Dendritic cell treated with granulocyte-macrophage colony-stimulating factor and Interleukin-4, amounts not matched to agents 40 ng/mL and 50 ng/mL, for 4 days (primary cell): Measurements from ENCODE around the gene XPO1.
"Not testable (repeated sequence)": the region's sequence is repeated elsewhere in the genome, so short reads cannot be mapped to it uniquely, and the experiment has no call there.

Source experiments
- H3K27ac Mint-ChIP-seq: one replicate; pipeline ENCODE4 v1.8.0; 2022; ENCODE audit warnings: mild to moderate bottlenecking, mixed read lengths
- H3K27me3 Mint-ChIP-seq: one replicate; pipeline ENCODE4 v1.8.0; 2022; ENCODE audit warnings: mild to moderate bottlenecking, mixed read lengths
- H3K36me3 Mint-ChIP-seq: one replicate; pipeline ENCODE4 v1.8.0; 2022; ENCODE audit warnings: low read depth, mixed read lengths
- H3K4me1 Mint-ChIP-seq: one replicate; pipeline ENCODE4 v1.8.0; 2022; ENCODE audit warnings: low read depth, mixed read lengths
- H3K4me3 Mint-ChIP-seq: one replicate; pipeline ENCODE4 v1.8.0; 2022; ENCODE audit warnings: mild to moderate bottlenecking, moderate library complexity, mixed read lengths
- H3K9me3 Mint-ChIP-seq: one replicate; pipeline ENCODE4 v1.8.0; 2022; ENCODE audit warnings: mixed read lengths
- intact Hi-C: fragments of 100-400 bp; cut with micrococcal nuclease; formaldehyde crosslinking; loops from one replicate; pipeline ENCODE4 v1.15.0; 2022

Gene XPO1

GRCh38 chr2:61469424-61470121 lies 68.6 kb downstream of the XPO1 start:
- Mint-ChIP-seq H3K4me1 (peaks cover 25% of the 10 kb centered on the region), H3K36me3 (peaks cover 40% of the 10 kb centered on the region)

GRCh38 chr2:61468231-61468630 lies 69.9 kb downstream of the XPO1 start:
- H3K4me1 Mint-ChIP-seq, result peaks cover 35% of the 10 kb centered on the region
- H3K27me3 Mint-ChIP-seq, H3K27ac Mint-ChIP-seq, intact Hi-C loops, H3K4me3 Mint-ChIP-seq, H3K9me3 Mint-ChIP-seq: not testable (repeated sequence)
- peaks cover 40% of the 10 kb centered on the region for H3K36me3 Mint-ChIP-seq

More at GRCh38 chr2:61469424-61470121, 68.6 kb downstream of the XPO1 start:
- H3K27ac Mint-ChIP-seq, result peak overlapping the region; percentile 99
- H3K9me3 Mint-ChIP-seq, result no peaks in the 10 kb centered on the region
- peak overlapping the region; percentile 89 for H3K4me3 Mint-ChIP-seq
- intact Hi-C loops, result loop anchor here (2.0 to 5.0 kb wide), 3 partner anchors 43 to 402 kb away; partner anchors contain the start of genes SANBR and XPO1
- H3K27me3 Mint-ChIP-seq, result no peaks in the 10 kb centered on the region

- Mint-ChIP-seq H3K27ac (no peak overlapping the region), H3K9me3 (no peaks in the 10 kb centered on the region), H3K36me3 (peaks cover 35% of the 10 kb centered on the region), H3K27me3 (no peaks in the 10 kb centered on the region), H3K4me3 (no peak overlapping the region), H3K4me1 (peaks cover 26% of the 10 kb centered on the region)
- intact Hi-C loops, result no loop called here
Observed at GRCh38 chr2:61465045-61465444, 73.1 kb downstream of the XPO1 start.

- peak overlapping the region; percentile 48 for H3K27ac Mint-ChIP-seq
- no peaks in the 10 kb centered on the region for H3K27me3 Mint-ChIP-seq
- no peak overlapping the region for H3K4me3 Mint-ChIP-seq
- peaks cover 19% of the 10 kb centered on the region for H3K4me1 Mint-ChIP-seq
- intact Hi-C loops, result no loop called here
- peaks cover 33% of the 10 kb centered on the region for H3K36me3 Mint-ChIP-seq
- H3K9me3 Mint-ChIP-seq, result no peaks in the 10 kb centered on the region
Observed at GRCh38 chr2:61463769-61464475, 74.2 kb downstream of the XPO1 start.

- Mint-ChIP-seq H3K4me3 (no peak overlapping the region), H3K4me1 (peaks cover 36% of the 10 kb centered on the region), H3K27me3 (no peaks in the 10 kb centered on the region), H3K27ac (no peak overlapping the region), H3K36me3 (peaks cover 22% of the 10 kb centered on the region), H3K9me3 (no peaks in the 10 kb centered on the region)
- intact Hi-C loops, result no loop called here
Observed at GRCh38 chr2:61461404-61461803, 76.8 kb downstream of the XPO1 start.

GRCh38 chr2:61460163-61460562 lies 78.0 kb downstream of the XPO1 start:
- Mint-ChIP-seq H3K36me3 (peaks cover 27% of the 10 kb centered on the region), H3K27ac (no peak overlapping the region), H3K27me3 (no peaks in the 10 kb centered on the region), H3K4me3 (no peak overlapping the region), H3K9me3 (no peaks in the 10 kb centered on the region), H3K4me1 (peaks cover 32% of the 10 kb centered on the region)
- intact Hi-C loops, result no loop called here

- Mint-ChIP-seq H3K4me1 (peaks cover 21% of the 10 kb centered on the region), H3K9me3 (no peaks in the 10 kb centered on the region), H3K27me3 (no peaks in the 10 kb centered on the region), H3K4me3 (no peak overlapping the region), H3K36me3 (peaks cover 22% of the 10 kb centered on the region), H3K27ac (no peak overlapping the region)
- intact Hi-C loops, result no loop called here
Observed at GRCh38 chr2:61456746-61457420, 81.3 kb downstream of the XPO1 start.

GRCh38 chr2:61456070-61456745 lies 81.9 kb downstream of the XPO1 start:
- Mint-ChIP-seq H3K4me1 (peaks cover 21% of the 10 kb centered on the region), H3K27me3 (no peaks in the 10 kb centered on the region), H3K36me3 (peaks cover 26% of the 10 kb centered on the region), H3K27ac (no peak overlapping the region), H3K4me3 (no peak overlapping the region), H3K9me3 (no peaks in the 10 kb centered on the region)
- intact Hi-C loops, result no loop called here

GRCh38 chr2:61454972-61455371 lies 83.2 kb downstream of the XPO1 start:
- intact Hi-C loops, H3K4me3 Mint-ChIP-seq, H3K9me3 Mint-ChIP-seq, H3K27ac Mint-ChIP-seq, H3K27me3 Mint-ChIP-seq: not testable (repeated sequence)
- Mint-ChIP-seq H3K36me3 (peaks cover 21% of the 10 kb centered on the region), H3K4me1 (peaks cover 21% of the 10 kb centered on the region)

- intact Hi-C loops, result no loop called here
- Mint-ChIP-seq H3K27ac (no peak overlapping the region), H3K36me3 (peaks cover 21% of the 10 kb centered on the region), H3K4me3 (no peak overlapping the region), H3K27me3 (no peaks in the 10 kb centered on the region), H3K4me1 (peaks cover 21% of the 10 kb centered on the region), H3K9me3 (no peaks in the 10 kb centered on the region)
Observed at GRCh38 chr2:61454383-61454782, 83.8 kb downstream of the XPO1 start.

- intact Hi-C loops, result no loop called here
- peaks cover 12% of the 10 kb centered on the region for H3K36me3 Mint-ChIP-seq
- H3K4me1 Mint-ChIP-seq, result peaks cover 8% of the 10 kb centered on the region
- no peaks in the 10 kb centered on the region for H3K27me3 Mint-ChIP-seq
- no peak overlapping the region for H3K27ac Mint-ChIP-seq
- H3K4me3 Mint-ChIP-seq, result no peak overlapping the region
- no peaks in the 10 kb centered on the region for H3K9me3 Mint-ChIP-seq
Observed at GRCh38 chr2:61452392-61452791, 85.8 kb downstream of the XPO1 start.

GRCh38 chr2:61451178-61451577 lies 87.0 kb downstream of the XPO1 start:
- Mint-ChIP-seq H3K36me3 (peaks cover 12% of the 10 kb centered on the region), H3K27me3 (no peaks in the 10 kb centered on the region), H3K4me1 (no peaks in the 10 kb centered on the region), H3K9me3 (no peaks in the 10 kb centered on the region), H3K27ac (no peak overlapping the region), H3K4me3 (no peak overlapping the region)
- intact Hi-C loops, result no loop called here

GRCh38 chr2:61450144-61450543 lies 88.0 kb downstream of the XPO1 start:
- no peaks in the 10 kb centered on the region for H3K4me1 Mint-ChIP-seq
- H3K27me3 Mint-ChIP-seq, result no peaks in the 10 kb centered on the region
- intact Hi-C loops, result no loop called here
- H3K27ac Mint-ChIP-seq, result no peak overlapping the region
- no peaks in the 10 kb centered on the region for H3K9me3 Mint-ChIP-seq
- H3K36me3 Mint-ChIP-seq, result peaks cover 11% of the 10 kb centered on the region
- H3K4me3 Mint-ChIP-seq, result no peak overlapping the region

GRCh38 chr2:61448229-61448628 lies 89.9 kb downstream of the XPO1 start:
- intact Hi-C loops, result no loop called here
- Mint-ChIP-seq H3K36me3 (peaks cover 18% of the 10 kb centered on the region), H3K27me3 (no peaks in the 10 kb centered on the region), H3K4me3 (no peak overlapping the region), H3K4me1 (peaks cover 18% of the 10 kb centered on the region), H3K9me3 (no peaks in the 10 kb centered on the region), H3K27ac (no peak overlapping the region)
